H9 (cell line): ENCODE data around the gene HOXC13. TPM values are rescaled to one million over a fixed set of nuclear protein-coding genes. Genes with fewer than 3 reads are reported as not detected.

Source experiments
- DNase-seq: peaks from one replicate; pipeline ENCODE4 v3.0.0-alpha.2; 2017
- H2AFZ ChIP-seq: one replicate; pipeline ENCODE4 v1.6.1; 2013; ENCODE audit warnings: mild to moderate bottlenecking, low read length, control low read depth, moderate library complexity
- H2AK5ac ChIP-seq: 2 replicates; pipeline ENCODE4 v1.6.1; 2013; ENCODE audit warnings: low read length, control low read depth, mixed read lengths; ENCODE audit not compliant: insufficient read length
- H2BK120ac ChIP-seq: one replicate; pipeline ENCODE4 v1.6.1; 2013; ENCODE audit warnings: low read depth, mild to moderate bottlenecking, low read length, control low read depth, inconsistent platforms; ENCODE audit not compliant: poor library complexity, severe bottlenecking
- H2BK12ac ChIP-seq: 2 replicates; pipeline ENCODE4 v1.6.1; 2013; ENCODE audit warnings: low read length, control low read depth, mixed read lengths, low read depth; ENCODE audit not compliant: insufficient read length
- H2BK15ac ChIP-seq: 2 replicates; pipeline ENCODE4 v1.6.1; 2013; ENCODE audit warnings: low read depth, low read length, control low read depth
- H2BK20ac ChIP-seq: one replicate; pipeline ENCODE4 v1.6.1; 2013; ENCODE audit warnings: low read depth, mild to moderate bottlenecking, low read length, control low read depth, inconsistent platforms; ENCODE audit not compliant: poor library complexity, severe bottlenecking
- H2BK5ac ChIP-seq: 2 replicates; pipeline ENCODE4 v1.6.1; 2013; ENCODE audit warnings: low read length, control low read depth, mixed read lengths; ENCODE audit not compliant: insufficient read length
- H3K14ac ChIP-seq: 2 replicates; pipeline ENCODE4 v1.6.1; 2013; ENCODE audit warnings: low read length, control low read depth; ENCODE audit not compliant: insufficient read depth
- H3K18ac ChIP-seq: 2 replicates; pipeline ENCODE4 v1.6.1; 2013; ENCODE audit warnings: low read depth, mild to moderate bottlenecking, mixed read lengths, low read length, control low read depth; ENCODE audit not compliant: insufficient read length
- H3K23ac ChIP-seq: 2 replicates; pipeline ENCODE4 v1.6.1; 2013; ENCODE audit warnings: low read length, control low read depth, mixed read lengths, low read depth; ENCODE audit not compliant: insufficient read length
- H3K23me2 ChIP-seq: 2 replicates; pipeline ENCODE4 v1.6.1; 2013; ENCODE audit warnings: low read depth, mild to moderate bottlenecking, mixed read lengths, low read length, control low read depth; ENCODE audit not compliant: insufficient read length, poor library complexity, severe bottlenecking
- H3K27ac ChIP-seq: 2 replicates; pipeline ENCODE4 v1.5.1; 2013; ENCODE audit warnings: low read length, control low read depth, mixed read lengths, low read depth; ENCODE audit not compliant: insufficient read length
- H3K27me3 ChIP-seq: 2 replicates; pipeline ENCODE4 v1.6.1; 2013; ENCODE audit warnings: low read length, control low read depth, inconsistent platforms; ENCODE audit not compliant: insufficient read depth
- H3K4ac ChIP-seq: 2 replicates; pipeline ENCODE4 v1.6.1; 2013; ENCODE audit warnings: low read depth, mild to moderate bottlenecking, control low read depth, inconsistent platforms, low read length, moderate library complexity
- H3K4me1 ChIP-seq: 2 replicates; pipeline ENCODE4 v1.6.1; 2013; ENCODE audit warnings: low read length, control low read depth, inconsistent platforms; ENCODE audit not compliant: insufficient read depth
- H3K4me2 ChIP-seq: 2 replicates; pipeline ENCODE4 v1.6.1; 2013; ENCODE audit warnings: low read length, control low read depth, mixed read lengths; ENCODE audit not compliant: insufficient read length, insufficient read depth
- H3K56ac ChIP-seq: 2 replicates; pipeline ENCODE4 v1.6.1; 2013; ENCODE audit warnings: low read depth, mild to moderate bottlenecking, mixed read lengths, low read length, control low read depth; ENCODE audit not compliant: insufficient read length
- H3K79me1 ChIP-seq: 2 replicates; pipeline ENCODE4 v1.6.1; 2013; ENCODE audit warnings: low read depth, mild to moderate bottlenecking, moderate library complexity, low read length, control low read depth, inconsistent platforms; ENCODE audit not compliant: insufficient read depth, poor library complexity, severe bottlenecking
- H3K79me2 ChIP-seq: 2 replicates; pipeline ENCODE4 v1.6.1; 2013; ENCODE audit warnings: low read length, control low read depth, inconsistent platforms; ENCODE audit not compliant: insufficient read depth
- H3K9ac ChIP-seq: 2 replicates; pipeline ENCODE4 v1.6.1; 2013; ENCODE audit warnings: low read length, control low read depth, mixed read lengths; ENCODE audit not compliant: insufficient read length; ENCODE audit errors: extremely low read depth
- H3K9me3 ChIP-seq: one replicate; pipeline ENCODE4 v1.6.1; 2013; ENCODE audit warnings: low read depth, low read length, inconsistent platforms; ENCODE audit not compliant: control insufficient read depth
- H3T11ph ChIP-seq: one replicate; pipeline ENCODE4 v1.6.1; 2013; ENCODE audit warnings: mild to moderate bottlenecking, low read length, control low read depth, inconsistent platforms
- H4K20me1 ChIP-seq: one replicate; pipeline ENCODE4 v1.6.1; 2013; ENCODE audit not compliant: control insufficient read depth, insufficient read length, insufficient read depth
- H4K5ac ChIP-seq: 2 replicates; pipeline ENCODE4 v1.6.1; 2013; ENCODE audit warnings: low read depth, mild to moderate bottlenecking, mixed read lengths, low read length, control low read depth; ENCODE audit not compliant: insufficient read length
- H4K8ac ChIP-seq: replicated peaks from 2 replicates; pipeline ENCODE4 v1.6.1; 2013; ENCODE audit warnings: low read length, control low read depth, mixed read lengths, low read depth; ENCODE audit not compliant: insufficient read length
- H4K91ac ChIP-seq: 2 replicates; pipeline ENCODE4 v1.6.1; 2013; ENCODE audit warnings: low read depth, mild to moderate bottlenecking, moderate library complexity, mixed read lengths, low read length, control low read depth; ENCODE audit not compliant: insufficient read length
- H3K27ac Mint-ChIP-seq, 3 experiments: 2 replicates in 2 of 3; 3 replicates in 1 of 3; pipeline ENCODE4 v1.8.0; 2020 to 2021; ENCODE audit warnings: mixed read lengths in 3 of 3, mild to moderate bottlenecking in 1 of 3, moderate library complexity in 1 of 3
- H3K27me3 Mint-ChIP-seq: 2 replicates; pipeline ENCODE4 v1.8.0; 2021; ENCODE audit warnings: low read depth, mild to moderate bottlenecking, moderate library complexity, mixed read lengths
- H3K36me3 Mint-ChIP-seq, 3 experiments: 2 replicates in 2 of 3; 3 replicates in 1 of 3; pipeline ENCODE4 v1.8.0; 2020 to 2021; ENCODE audit warnings: low read depth in 3 of 3, mixed read lengths in 3 of 3; ENCODE audit not compliant: insufficient read depth in 1 of 3
- H3K4me1 Mint-ChIP-seq, 2 experiments: 2 replicates each; pipeline ENCODE4 v1.8.0; 2020; ENCODE audit warnings: mixed read lengths in 2 of 2
- H3K4me3 Mint-ChIP-seq, 2 experiments: 2 replicates in 1 of 2; 3 replicates in 1 of 2; pipeline ENCODE4 v1.8.0; 2020 to 2021; ENCODE audit warnings: mild to moderate bottlenecking in 2 of 2, mixed read lengths in 2 of 2, moderate library complexity in 1 of 2
- H3K9me3 Mint-ChIP-seq, 2 experiments: 2 replicates in 1 of 2; 3 replicates in 1 of 2; pipeline ENCODE4 v1.8.0; 2020; ENCODE audit warnings: mild to moderate bottlenecking in 2 of 2, mixed read lengths in 2 of 2, moderate library complexity in 1 of 2
- WGBS: extraction: QIAGEN DNeasy Blood & Tissue Kit; methylation state at CpG from one replicate; pipeline ENCODE4 v1.1.7; 2013; ENCODE audit warnings: missing lambda C conversion rate, low lambda C conversion rate, mixed read lengths; ENCODE audit not compliant: insufficient read length; ENCODE audit errors: extremely low coverage; 5-methylcytosine and 5-hydroxymethylcytosine counted together
- total RNA-seq: library from RNA; stranded (reverse); gene quantifications from 2 replicates; pipeline ENCODE4 v1.2.1, GENCODE V29; 2021
- TF ChIP-seq, protein P1 (sequence below): fragments of 200-600 bp; sonication (generic); conservative IDR thresholded peaks from 3 replicates; pipeline ENCODE4 v1.8.0; 2021; ENCODE audit warnings: antibody characterized with exemption, mild to moderate bottlenecking

HOXC13 gene
- total RNA-seq, 1 experiment from 2014 or later = not detected

DNA sequence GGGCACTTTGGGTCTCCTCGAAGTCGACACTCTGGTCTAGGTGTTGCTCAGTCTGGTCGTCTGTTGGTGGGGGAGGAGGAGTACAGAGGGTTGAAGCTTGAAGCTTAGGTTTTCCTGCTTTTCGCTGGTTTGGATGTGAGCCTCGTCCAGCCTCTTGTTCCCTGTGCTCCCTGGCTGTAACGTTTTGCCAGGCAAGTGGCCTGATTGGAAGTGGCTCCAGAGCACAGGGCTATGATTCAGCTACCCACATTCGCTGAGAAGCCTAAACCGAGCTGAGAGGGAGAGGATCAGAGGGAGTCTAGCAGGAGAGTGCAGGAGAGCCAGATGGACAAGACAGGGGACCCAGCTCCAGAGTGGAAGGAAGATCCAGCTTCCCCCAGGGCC, 52.4 kb downstream of the HOXC13 start:
- peaks cover 10 to 23% of the 10 kb centered on the region in 2 experiments for H3K4me1 Mint-ChIP-seq
- no peak for DNase-seq
- no CpG with 5 or more reads among the region's 8 CpGs for WGBS
- H2BK12ac ChIP-seq = no peak overlapping the region
- H3K27me3 ChIP-seq = peaks cover 99% of the 10 kb centered on the region
- no peaks in the 10 kb centered on the region for H3K79me2 ChIP-seq
- no peak overlapping the region for H3K56ac ChIP-seq
- no peak overlapping the region for H3K4me2 ChIP-seq
- no peak overlapping the region for H2BK5ac ChIP-seq
- H4K8ac ChIP-seq = no peak overlapping the region
- H3K27me3 Mint-ChIP-seq = peaks cover 100% of the 10 kb centered on the region
- H2BK15ac ChIP-seq = no peak overlapping the region
- H3K4me3 Mint-ChIP-seq = no peak overlapping the region
- no peak overlapping the region for H3K18ac ChIP-seq
- no peak overlapping the region for H3K4ac ChIP-seq
- peaks cover 3% of the 10 kb centered on the region in 2 experiments; a peak in 3 of 5 replicates for H3K9me3 Mint-ChIP-seq
- H3T11ph ChIP-seq = no peak overlapping the region
- H2BK20ac ChIP-seq = no peak overlapping the region
- H2AK5ac ChIP-seq = no peak overlapping the region
- H3K23ac ChIP-seq = no peak overlapping the region
- no peak overlapping the region for H3K9ac ChIP-seq
- no peaks in the 10 kb centered on the region; a peak in 1 of 7 replicates for H3K36me3 Mint-ChIP-seq
- H3K27ac ChIP-seq = no peak overlapping the region
- no peak overlapping the region for H4K91ac ChIP-seq
- H4K20me1 ChIP-seq = no peaks in the 10 kb centered on the region
- no peak overlapping the region for H2BK120ac ChIP-seq
- H3K14ac ChIP-seq = no peak overlapping the region
- H3K23me2 ChIP-seq = no peaks in the 10 kb centered on the region
- no peaks in the 10 kb centered on the region for H3K4me1 ChIP-seq
- no peak overlapping the region for H2AFZ ChIP-seq
- H3K79me1 ChIP-seq = no peaks in the 10 kb centered on the region
- TF ChIP-seq, protein P1, sequence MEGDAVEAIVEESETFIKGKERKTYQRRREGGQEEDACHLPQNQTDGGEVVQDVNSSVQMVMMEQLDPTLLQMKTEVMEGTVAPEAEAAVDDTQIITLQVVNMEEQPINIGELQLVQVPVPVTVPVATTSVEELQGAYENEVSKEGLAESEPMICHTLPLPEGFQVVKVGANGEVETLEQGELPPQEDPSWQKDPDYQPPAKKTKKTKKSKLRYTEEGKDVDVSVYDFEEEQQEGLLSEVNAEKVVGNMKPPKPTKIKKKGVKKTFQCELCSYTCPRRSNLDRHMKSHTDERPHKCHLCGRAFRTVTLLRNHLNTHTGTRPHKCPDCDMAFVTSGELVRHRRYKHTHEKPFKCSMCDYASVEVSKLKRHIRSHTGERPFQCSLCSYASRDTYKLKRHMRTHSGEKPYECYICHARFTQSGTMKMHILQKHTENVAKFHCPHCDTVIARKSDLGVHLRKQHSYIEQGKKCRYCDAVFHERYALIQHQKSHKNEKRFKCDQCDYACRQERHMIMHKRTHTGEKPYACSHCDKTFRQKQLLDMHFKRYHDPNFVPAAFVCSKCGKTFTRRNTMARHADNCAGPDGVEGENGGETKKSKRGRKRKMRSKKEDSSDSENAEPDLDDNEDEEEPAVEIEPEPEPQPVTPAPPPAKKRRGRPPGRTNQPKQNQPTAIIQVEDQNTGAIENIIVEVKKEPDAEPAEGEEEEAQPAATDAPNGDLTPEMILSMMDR = no peak
- H4K5ac ChIP-seq = no peak overlapping the region
- no peak overlapping the region for H3K27ac Mint-ChIP-seq
- no peaks in the 10 kb centered on the region for H3K9me3 ChIP-seq
